Measurements from ENCODE around the gene MED25. TPM values are rescaled to one million over a fixed set of nuclear protein-coding genes. Genes with fewer than 3 reads are reported as not detected.

MED25 gene
- total RNA-seq, 1 experiment from 2014 or later, result 81.2 TPM

- no peaks in the 10 kb centered on the region for H3K4me1 Mint-ChIP-seq
- H3K36me3 Mint-ChIP-seq, result peaks cover 23% of the 10 kb centered on the region
- ChIA-PET CTCF (no interaction called here), POLR2A (no interaction called here)
- H3K4me3 Mint-ChIP-seq, result no peak overlapping the region
- no peaks in the 10 kb centered on the region for H3K9me3 Mint-ChIP-seq
- no peak for TF ChIP-seq CREM (CRISPR knock-in tag; IDR thresholded peaks at IDR 0.05)
- no peak for DNase-seq (ENCODE audit: low spot score)
- H3K27ac Mint-ChIP-seq, result no peak overlapping the region
- no peaks in the 10 kb centered on the region for H3K27me3 Mint-ChIP-seq (ENCODE audit: low read depth)
- ATAC-seq, result no peak
Measured at GRCh38 chr19:49830766-49831165, 12.7 kb downstream of the MED25 start.

- DNase-seq (ENCODE audit: low spot score) (no peak), ATAC-seq (no peak)
- H3K36me3 Mint-ChIP-seq, result peaks cover 23% of the 10 kb centered on the region
- ChIA-PET POLR2A (no interaction called here), CTCF (no interaction called here)
- no peaks in the 10 kb centered on the region for H3K27me3 Mint-ChIP-seq (ENCODE audit: low read depth)
- no peaks in the 10 kb centered on the region for H3K4me1 Mint-ChIP-seq
- H3K9me3 Mint-ChIP-seq, result no peaks in the 10 kb centered on the region
- TF ChIP-seq JUN (CRISPR knock-in tag; IDR thresholded peaks at IDR 0.05), result no peak
- H3K27ac Mint-ChIP-seq, result no peak overlapping the region
- no peak overlapping the region for H3K4me3 Mint-ChIP-seq
Measured at GRCh38 chr19:49831592-49831991, 13.5 kb downstream of the MED25 start.

GRCh38 chr19:49832556-49832955 lies 14.5 kb downstream of the MED25 start:
- H3K4me3 Mint-ChIP-seq, result no peak overlapping the region
- TF ChIP-seq ZMAT4 (CRISPR knock-in tag; IDR thresholded peaks at IDR 0.05) (no peak), ZBTB21 (CRISPR knock-in tag; IDR thresholded peaks at IDR 0.05; ENCODE audit: borderline replicate concordance) (no peak), MXD4 (CRISPR knock-in tag; IDR thresholded peaks at IDR 0.05; ENCODE audit: borderline replicate concordance) (no peak), ZNF512 (CRISPR knock-in tag; IDR thresholded peaks at IDR 0.05; ENCODE audit: borderline replicate concordance) (no peak), ZSCAN18 (CRISPR knock-in tag; IDR thresholded peaks at IDR 0.05) (no peak), EMX1 (CRISPR knock-in tag; IDR thresholded peaks at IDR 0.05) (no peak), ZNF281 (CRISPR knock-in tag; IDR thresholded peaks at IDR 0.05) (no peak)
- H3K4me1 Mint-ChIP-seq, result no peaks in the 10 kb centered on the region
- no peaks in the 10 kb centered on the region for H3K9me3 Mint-ChIP-seq
- ATAC-seq (no peak), DNase-seq (ENCODE audit: low spot score) (no peak)
- no peaks in the 10 kb centered on the region for H3K27me3 Mint-ChIP-seq (ENCODE audit: low read depth)
- H3K27ac Mint-ChIP-seq, result no peak overlapping the region
- peaks cover 30% of the 10 kb centered on the region for H3K36me3 Mint-ChIP-seq
- CTCF ChIA-PET, result no interaction called here
- POLR2A ChIA-PET, result no interaction called here

- TF ChIP-seq TP53 (CRISPR knock-in tag; IDR thresholded peaks at IDR 0.05), result no peak
- no peak for TF ChIP-seq RORB (CRISPR knock-in tag; IDR thresholded peaks at IDR 0.05)
- no peak for TF ChIP-seq ELF4 (CRISPR knock-in tag; IDR thresholded peaks at IDR 0.05; ENCODE audit: low read depth)
- TF ChIP-seq JAZF1 (CRISPR knock-in tag; IDR thresholded peaks at IDR 0.05), result no peak
- TF ChIP-seq ATF1 (CRISPR knock-in tag; IDR thresholded peaks at IDR 0.05), result no peak
- no peak for TF ChIP-seq ZNF121 (CRISPR knock-in tag; IDR thresholded peaks at IDR 0.05)
- no peak for TF ChIP-seq USF2 (CRISPR knock-in tag; IDR thresholded peaks at IDR 0.05)
- no peak for TF ChIP-seq ZSCAN18 (CRISPR knock-in tag; IDR thresholded peaks at IDR 0.05)
- no peak for TF ChIP-seq FOXP1 (CRISPR knock-in tag; IDR thresholded peaks at IDR 0.05; ENCODE audit: borderline replicate concordance)
- TF ChIP-seq STAT6 (CRISPR knock-in tag; conservative IDR thresholded peaks at IDR 0.05; ENCODE audit: low read depth), result no peak
- no peak for TF ChIP-seq SMAD3 (CRISPR knock-in tag; IDR thresholded peaks at IDR 0.05; ENCODE audit: borderline replicate concordance)
- no peaks in the 10 kb centered on the region for H3K9me3 Mint-ChIP-seq
Measured at GRCh38 chr19:49833599-49833998, 15.5 kb downstream of the MED25 start.

More at GRCh38 chr19:49833599-49833998, 15.5 kb downstream of the MED25 start:
- DNase-seq (ENCODE audit: low spot score), result no peak
- H3K36me3 Mint-ChIP-seq, result peaks cover 36% of the 10 kb centered on the region
- no peaks in the 10 kb centered on the region for H3K4me1 Mint-ChIP-seq
- H3K4me3 Mint-ChIP-seq, result no peak overlapping the region
- ChIA-PET CTCF (no interaction called here), POLR2A (no interaction called here)
- H3K27ac Mint-ChIP-seq, result no peak overlapping the region
- no peak for ATAC-seq
- H3K27me3 Mint-ChIP-seq (ENCODE audit: low read depth), result no peaks in the 10 kb centered on the region

Data from WTC11 (cell line).